GM19238 (cell line): ENCODE results near the gene SSRP1.
"Not testable (repeated sequence)": the region's sequence is repeated elsewhere in the genome, so short reads cannot be mapped to it uniquely, and the experiment has no call there.

Source experiments
- DNase-seq: peaks from one replicate; pipeline ENCODE4 v3.0.0; 2011; ENCODE audit warnings: low spot score; ENCODE audit not compliant: insufficient read length

The SSRP1 gene

GRCh38 chr11:57335343-57336110 lies at the start of gene SSRP1:
Gene SSRP1, minus strand, starts transcription at chr11:57335892. Its CDS starts 771 bp downstream, at chr11:57335121.
- peak; percentile 96 for DNase-seq

- DNase-seq = no peak
Measured at GRCh38 chr11:57380975-57381374, 45.3 kb upstream of the SSRP1 start, which contains the start of gene PRG3. Gene PRG3, minus strand, starts transcription at chr11:57381150. Its CDS starts 442 bp downstream, at chr11:57380708.

DNA sequence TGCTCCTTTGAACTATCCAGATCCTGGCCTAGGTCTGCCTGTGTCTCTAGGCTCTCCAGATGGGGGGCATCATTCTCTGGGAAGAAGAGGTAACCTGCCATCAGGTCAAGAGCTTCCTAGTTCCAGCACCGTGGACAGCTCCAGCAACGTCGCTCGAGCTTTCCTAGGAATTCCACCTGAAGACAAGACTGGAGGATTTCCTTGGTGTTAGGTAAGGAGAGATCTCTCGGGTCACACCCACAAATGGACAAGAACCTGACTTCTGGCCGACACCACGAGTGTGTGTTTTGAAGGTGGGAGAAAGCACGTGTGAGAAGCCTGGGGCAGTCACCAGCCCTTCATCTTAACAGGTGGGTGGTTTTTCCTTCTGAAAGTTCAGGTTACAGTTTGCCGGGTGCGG lies 44.0 kb upstream of the SSRP1 start:
- DNase-seq = no peak

DNA sequence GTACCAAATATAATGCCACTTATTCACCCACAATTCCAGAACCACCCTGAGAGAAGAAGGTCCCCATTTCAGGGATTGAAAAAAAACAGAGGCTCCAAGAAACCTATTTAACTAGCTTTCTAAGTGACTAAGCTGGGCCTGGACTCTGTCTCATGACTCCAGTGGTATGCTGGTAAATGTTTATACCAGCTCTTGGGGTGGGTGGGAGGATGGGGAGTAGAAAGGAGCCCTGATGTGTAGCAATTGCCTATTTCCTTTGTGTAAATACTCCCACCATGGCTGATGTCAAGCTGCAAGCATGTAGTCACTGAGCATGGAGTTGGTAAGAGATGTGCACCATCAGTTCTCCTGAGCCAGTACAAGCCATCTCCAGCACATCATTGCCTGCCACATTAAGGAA lies 42.5 kb upstream of the SSRP1 start:
- DNase-seq = no peak

- no peak for DNase-seq
Measured at GRCh38 chr11:57377107-57377506, 41.4 kb upstream of the SSRP1 start.

DNA sequence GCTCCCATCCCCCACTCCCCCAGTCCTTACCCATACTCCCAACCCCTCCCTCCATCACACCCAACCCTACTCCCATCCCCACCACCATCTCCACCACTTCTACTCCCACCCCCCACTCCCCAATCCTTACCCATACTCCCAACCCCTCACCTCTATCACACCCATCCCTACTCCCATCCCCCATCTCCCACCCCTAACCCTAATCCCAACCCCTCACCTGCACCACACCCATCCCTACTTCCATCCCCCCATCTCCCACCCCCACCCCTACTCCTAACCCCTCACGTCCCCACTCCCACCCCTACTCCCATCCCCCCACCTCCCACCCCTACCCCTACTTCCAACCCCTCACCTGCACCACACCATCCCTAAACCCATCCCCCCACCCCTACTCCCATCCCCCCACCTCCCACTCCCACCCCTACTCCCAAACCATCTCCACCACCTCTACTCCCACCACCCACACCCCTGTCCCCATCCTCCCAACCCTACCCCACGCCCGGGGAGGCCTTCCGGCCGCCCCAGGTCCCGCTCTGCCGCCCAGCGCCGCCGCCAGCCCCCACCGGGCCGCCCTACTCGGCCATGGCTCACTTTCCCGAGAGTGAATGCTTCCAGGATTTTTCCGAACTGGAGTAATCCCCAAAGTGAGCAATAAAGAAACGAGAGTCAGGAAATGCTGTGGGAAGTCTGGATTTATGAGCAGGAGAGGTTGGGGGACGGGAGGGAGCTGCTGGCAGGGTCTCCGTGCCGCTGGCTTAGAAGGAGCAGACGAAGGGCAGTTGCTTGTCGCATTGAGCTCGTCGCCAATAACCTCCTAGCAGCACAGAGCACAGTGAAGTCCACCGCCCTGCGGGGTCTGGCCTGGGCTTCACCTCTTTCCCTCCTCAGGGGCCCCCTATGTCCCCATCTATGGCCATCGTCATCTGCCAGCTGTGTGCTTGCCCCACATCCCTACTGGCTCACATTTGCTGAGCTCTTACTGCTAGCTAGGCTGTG lies 40.7 kb upstream of the SSRP1 start:
- DNase-seq = no peak

DNA sequence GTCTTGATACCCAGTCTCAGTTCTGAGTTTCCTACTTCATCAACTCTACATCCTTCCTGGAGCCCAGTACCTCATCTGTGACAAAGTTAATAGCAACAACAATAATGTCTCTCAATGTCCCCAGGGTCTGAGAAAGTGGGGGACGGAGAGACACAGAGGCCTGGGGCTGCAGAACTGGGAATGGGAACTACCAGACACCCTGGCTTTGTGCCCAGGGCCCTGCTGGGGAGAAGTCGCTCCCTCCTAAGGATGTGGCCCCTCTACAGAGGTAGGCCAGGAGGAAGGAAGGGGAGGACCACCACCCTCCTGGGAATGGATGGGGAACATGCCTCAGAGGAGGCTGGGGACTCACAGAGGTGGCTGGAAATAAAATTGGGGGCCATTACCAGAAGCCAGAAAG lies 39.8 kb upstream of the SSRP1 start:
- no peak for DNase-seq

- no peak for DNase-seq
Measured at GRCh38 chr11:57374966-57375365, 39.3 kb upstream of the SSRP1 start.

GRCh38 chr11:57373146-57373545 lies 37.5 kb upstream of the SSRP1 start:
- DNase-seq = no peak

GRCh38 chr11:57370941-57371340 lies 35.2 kb upstream of the SSRP1 start:
- no peak for DNase-seq

DNA sequence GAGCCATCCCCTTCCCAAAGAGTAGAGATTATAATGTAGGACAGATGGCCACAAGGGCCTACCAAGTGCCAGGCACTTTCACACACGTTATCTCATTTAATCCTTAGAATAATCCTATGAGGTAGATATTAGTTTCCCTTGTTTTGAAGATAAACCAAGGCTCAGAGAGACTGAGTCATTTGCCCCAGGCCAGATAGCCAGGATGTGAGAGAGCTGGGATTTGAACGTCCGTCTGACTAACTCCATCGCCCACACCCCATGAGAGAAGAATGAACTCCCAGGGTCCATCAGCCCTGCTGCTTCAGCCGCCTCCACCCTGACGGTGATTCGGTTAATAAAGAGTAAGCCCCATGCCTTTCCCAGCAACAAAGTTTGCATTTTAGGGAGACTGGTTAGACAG lies 34.6 kb upstream of the SSRP1 start:
- no peak for DNase-seq

DNA sequence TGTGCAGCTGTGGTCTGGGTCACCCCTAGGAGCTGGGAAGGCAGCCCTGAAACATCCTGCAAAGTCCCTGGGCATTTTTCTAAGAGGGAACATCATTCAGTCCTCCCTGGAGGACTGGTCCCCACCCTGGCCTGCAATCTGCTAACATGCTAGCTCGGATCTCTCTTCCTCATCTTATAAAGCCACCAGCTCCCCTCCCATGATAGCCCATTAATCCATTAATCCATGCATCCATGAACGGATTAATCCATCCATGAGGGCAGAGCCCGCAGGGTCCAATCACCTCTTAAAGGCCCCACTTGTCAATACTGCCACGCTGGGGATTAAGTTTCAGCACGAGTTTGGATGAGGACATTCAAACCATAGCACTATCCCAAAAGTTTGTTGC lies 33.1 kb upstream of the SSRP1 start:
- no peak for DNase-seq

DNA sequence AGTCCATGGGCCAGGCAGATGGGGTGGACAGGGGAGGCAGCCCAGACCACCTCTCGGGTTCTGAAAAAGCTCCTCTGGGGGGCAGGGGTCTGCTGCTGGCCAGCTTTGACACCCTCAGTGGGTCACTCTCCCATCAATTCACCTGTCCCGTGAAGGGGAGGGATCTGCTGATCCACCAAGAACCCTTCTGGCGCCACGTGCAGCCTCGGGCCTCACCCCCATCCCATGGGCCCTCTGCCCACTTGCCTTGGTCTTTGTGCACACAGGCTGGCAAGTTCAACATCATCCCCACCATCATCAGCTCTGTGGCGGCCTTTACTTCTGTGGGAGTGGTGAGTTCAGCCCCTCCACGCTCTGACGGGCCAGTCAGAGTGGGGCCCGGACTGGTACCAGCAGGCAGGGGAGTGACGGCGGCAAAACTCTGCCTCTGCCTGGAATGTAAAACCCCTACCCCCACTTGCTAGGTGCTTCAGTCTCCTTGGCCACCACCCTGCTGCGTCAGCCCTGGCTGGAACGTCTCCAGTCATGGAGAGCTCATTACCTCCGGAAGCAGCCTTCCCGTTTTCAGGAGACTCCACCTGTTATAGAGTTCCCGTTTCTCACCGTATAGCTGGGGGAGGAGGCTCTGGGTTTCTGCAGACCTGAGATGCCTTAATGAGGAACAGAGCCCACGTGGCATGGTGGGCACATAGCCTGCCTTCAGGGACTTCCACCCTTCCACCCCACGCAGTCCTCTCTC lies 32.6 kb upstream of the SSRP1 start:
- DNase-seq = no peak

GRCh38 chr11:57364851-57365660 lies 29.4 kb upstream of the SSRP1 start:
- DNase-seq = no peak

- DNase-seq = no peak
Measured at GRCh38 chr11:57363131-57364080, 27.7 kb upstream of the SSRP1 start.

DNA sequence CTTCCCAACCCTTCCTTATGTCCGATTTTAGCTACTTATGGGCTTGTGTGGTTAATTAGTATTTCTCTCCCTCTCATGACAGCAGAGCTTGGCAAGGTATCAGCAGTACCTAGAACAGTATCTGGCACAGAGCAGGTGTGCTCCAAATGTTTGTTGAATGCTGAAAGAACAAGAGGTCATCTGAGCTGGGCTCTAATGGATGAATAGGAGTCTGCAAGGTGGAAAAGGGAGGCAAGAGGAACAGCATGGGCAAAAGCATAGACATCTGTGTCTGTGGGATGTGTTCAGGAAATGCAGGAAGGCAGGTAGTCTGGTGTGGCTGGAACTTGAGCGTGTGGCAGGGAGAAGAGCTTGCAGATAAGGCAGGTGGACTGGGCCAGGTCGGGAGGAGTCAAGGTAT lies 26.2 kb upstream of the SSRP1 start:
- no peak for DNase-seq

- not testable (repeated sequence) for DNase-seq
Measured at GRCh38 chr11:57361420-57361819, 25.7 kb upstream of the SSRP1 start.

- no peak for DNase-seq
Measured at GRCh38 chr11:57360991-57361390, 25.3 kb upstream of the SSRP1 start.

DNA sequence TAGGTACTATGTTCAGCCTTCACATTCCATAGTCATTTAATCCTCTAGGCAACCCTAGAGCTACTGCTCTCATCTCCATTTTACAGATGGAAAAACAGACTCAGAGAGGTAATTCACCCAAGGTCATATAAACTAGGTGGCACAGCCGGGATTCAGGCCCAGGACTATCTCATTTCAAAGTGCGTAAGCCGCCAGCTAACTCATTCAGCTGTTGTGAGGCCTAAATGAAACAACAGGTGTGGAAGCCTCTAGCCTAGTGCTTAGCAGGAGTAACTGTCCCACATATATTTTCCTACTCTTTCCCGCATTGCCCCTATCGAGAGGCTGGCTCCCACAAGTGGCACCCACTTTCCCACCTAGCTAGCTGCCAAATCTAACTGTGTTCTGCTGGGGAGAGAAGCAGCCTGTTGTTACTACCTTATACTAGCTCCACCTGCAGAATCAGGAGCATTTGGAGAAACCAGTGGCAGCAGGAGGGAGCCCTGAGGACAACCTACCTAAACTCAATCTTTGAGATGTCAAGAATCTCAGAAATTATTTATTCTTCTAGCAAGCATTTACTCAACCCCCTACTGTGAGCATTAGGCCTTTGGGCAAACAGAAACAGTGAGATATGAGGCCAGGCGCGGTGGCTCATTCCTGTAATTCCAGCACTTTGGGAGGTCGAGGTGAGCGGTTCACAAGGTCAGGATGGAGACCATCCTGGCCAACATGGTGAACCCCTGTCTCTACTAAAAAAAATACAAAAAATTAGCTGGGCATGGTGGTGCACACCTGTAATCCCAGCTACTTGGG lies 24.4 kb upstream of the SSRP1 start:
- no peak for DNase-seq
